HepG2 (cell line): Measurements from ENCODE around the gene FER1L5.
A peak's percentile ranks its signal among the peaks of the same experiment; 100 is the strongest.

Experiments
- CTCF ChIP-seq: sonication (generic); formaldehyde crosslinking; IDR thresholded peaks from 2 replicates; pipeline ENCODE4 v1.5.0; 2020; ENCODE audit warnings: mild to moderate bottlenecking, missing genetic modification reagents, moderate library complexity
- HDAC6 ChIP-seq: fragments of 200-600 bp; sonication (generic); IDR thresholded peaks from 2 replicates; pipeline ENCODE4 v1.7.0; 2017; ENCODE audit warnings: mild to moderate bottlenecking, antibody characterized with exemption, low read length, low read depth
- NR2F2 ChIP-seq: IDR thresholded peaks from 2 replicates; pipeline ENCODE4 v1.6.1; 2012; ENCODE audit warnings: low read depth, inconsistent platforms, borderline replicate concordance
- RAD21 ChIP-seq: fragments of 450-650 bp; formaldehyde crosslinking; IDR thresholded peaks from 2 replicates; pipeline ENCODE4 v1.5.0; 2020; ENCODE audit warnings: mild to moderate bottlenecking
- TGIF2 ChIP-seq: IDR thresholded peaks from 2 replicates; pipeline ENCODE4 v1.6.1; 2016; ENCODE audit warnings: control low read depth, missing compliant biosample characterization
- ZBTB33 ChIP-seq: sonication (generic); formaldehyde crosslinking; IDR thresholded peaks from 2 replicates; pipeline ENCODE4 v1.4.0; 2020; ENCODE audit warnings: missing genetic modification reagents
- ZBTB40 ChIP-seq, 2 experiments: fragments of 450-650 bp in 1 of 2; sonication (generic) in 1 of 2; formaldehyde crosslinking in 1 of 2; IDR thresholded peaks; 2 replicates each; pipeline versions ENCODE4 v1.6.1 to v1.8.0; 2016 to 2022; ENCODE audit warnings: antibody characterized with exemption in 1 of 2, mild to moderate bottlenecking in 1 of 2, missing genetic modification reagents in 1 of 2

GRCh38 chr2:96601382-96602292 is 40.9 kb upstream of the FER1L5 start:
- TF ChIP-seq ZBTB33 (CRISPR knock-in tag) (0 out of 2 replicates have a peak, but pooled peaks have one; percentile 28), RAD21 (CRISPR knock-in tag) (no peak; the same call in 1 of the 2 replicates), CTCF (CRISPR knock-in tag) (no peak; the same call in 1 of the 2 replicates), NR2F2 (peak; percentile 87), ZBTB40 (IDR thresholded peaks at IDR 0.05) (no peak), ZBTB40 (CRISPR knock-in tag; IDR thresholded peaks at IDR 0.05) (no peak), HDAC6 (no peak), TGIF2 (peak; percentile 33; the same call in 1 of the 2 replicates)
